Gastrocnemius medialis (tissue), 4 donors: ENCODE measurements around the gene WWOX. TPM values are rescaled to one million over a fixed set of nuclear protein-coding genes. Genes with fewer than 3 reads are reported as not detected.

ENCODE experiments used
- ATAC-seq, 2 donors: fragments of 150-250 bp; one replicate each; pipeline ENCODE4 v1.9.1; 2016
- DNase-seq, 2 donors: peaks; one replicate each; pipeline ENCODE4 v3.0.0-alpha.2; 2019
- H3K27ac ChIP-seq, 4 donors: fragments of 200-600 bp; sonication (generic); 1 replicate in 1 of 4; 2 replicates in 3 of 4; pipeline ENCODE4 v1.5.1; 2016 to 2018; ENCODE audit warnings: mild to moderate bottlenecking in 2 of 4, moderate library complexity in 1 of 4
- H3K27me3 ChIP-seq, 3 donors: fragments of 200-600 bp; sonication (generic) in 2 of 3; 1 replicate in 1 of 3; 2 replicates in 2 of 3; pipeline versions ENCODE4 v1.5.1 to v1.6.0; 2016 to 2019; ENCODE audit warnings: mild to moderate bottlenecking in 1 of 3, moderate library complexity in 1 of 3
- H3K36me3 ChIP-seq, 2 donors: fragments of 200-600 bp; sonication (generic) in 1 of 2; one replicate each; pipeline ENCODE4 v1.5.1; 2017 to 2018
- H3K4me1 ChIP-seq, 2 donors: fragments of 200-600 bp; sonication (generic) in 1 of 2; one replicate each; pipeline ENCODE4 v1.5.1; 2016 to 2017; ENCODE audit warnings: mild to moderate bottlenecking in 2 of 2
- H3K4me3 ChIP-seq, 4 donors: fragments of 200-600 bp; sonication (generic) in 3 of 4; 1 replicate in 1 of 4; 2 replicates in 3 of 4; pipeline ENCODE4 v1.5.1; 2016 to 2019; ENCODE audit warnings: mild to moderate bottlenecking in 2 of 4
- H3K9me3 ChIP-seq, 3 donors: fragments of 200-600 bp; sonication (generic) in 2 of 3; 1 replicate in 1 of 3; 2 replicates in 2 of 3; pipeline ENCODE4 v1.5.1; 2016 to 2019
- POLR2A ChIP-seq, 2 donors: fragments of 450-650 bp; IDR thresholded peaks; one replicate each; pipeline ENCODE4 v1.6.1; 2017; ENCODE audit warnings: antibody characterized with exemption in 2 of 2, mild to moderate bottlenecking in 2 of 2, moderate library complexity in 2 of 2
- in situ Hi-C, 4 donors: fragments of 200-750 bp; cut with MboI; loops; one replicate each; pipeline versions ENCODE4 v1.15.0 to v1.8.0; 2017; ENCODE audit warnings: low sequenced_read_pairs in 4 of 4
- intact Hi-C: fragments of 100-400 bp; cut with DNase I; formaldehyde crosslinking; loops from one replicate; pipeline ENCODE4 v1.15.1; 2023; ENCODE audit warnings: low total_unique reads
- total RNA-seq, 4 donors: library from RNA; depleted of rRNA; stranded (reverse); fragments of >200 nt; gene quantifications; one replicate each; pipeline versions ENCODE4 v1.1.0 to v1.2.3, GENCODE V29; 2016
- TF ChIP-seq, protein P1 (sequence below), 5 experiments: fragments of 450-650 bp in 3 of 5; fragments of 200-600 bp in 2 of 5; sonication (generic) in 2 of 5; IDR thresholded peaks in 4 of 5; conservative IDR thresholded peaks in 1 of 5; 1 replicate in 4 of 5; 2 replicates in 1 of 5; pipeline ENCODE4 v1.5.1; 2016 to 2019; ENCODE audit warnings: antibody characterized with exemption in 5 of 5, mild to moderate bottlenecking in 3 of 5, moderate library complexity in 3 of 5

WWOX gene
- total RNA-seq, 4 donors from 2014 or later, result 3.3 to 13.0 (median 6.0) TPM

DNA sequence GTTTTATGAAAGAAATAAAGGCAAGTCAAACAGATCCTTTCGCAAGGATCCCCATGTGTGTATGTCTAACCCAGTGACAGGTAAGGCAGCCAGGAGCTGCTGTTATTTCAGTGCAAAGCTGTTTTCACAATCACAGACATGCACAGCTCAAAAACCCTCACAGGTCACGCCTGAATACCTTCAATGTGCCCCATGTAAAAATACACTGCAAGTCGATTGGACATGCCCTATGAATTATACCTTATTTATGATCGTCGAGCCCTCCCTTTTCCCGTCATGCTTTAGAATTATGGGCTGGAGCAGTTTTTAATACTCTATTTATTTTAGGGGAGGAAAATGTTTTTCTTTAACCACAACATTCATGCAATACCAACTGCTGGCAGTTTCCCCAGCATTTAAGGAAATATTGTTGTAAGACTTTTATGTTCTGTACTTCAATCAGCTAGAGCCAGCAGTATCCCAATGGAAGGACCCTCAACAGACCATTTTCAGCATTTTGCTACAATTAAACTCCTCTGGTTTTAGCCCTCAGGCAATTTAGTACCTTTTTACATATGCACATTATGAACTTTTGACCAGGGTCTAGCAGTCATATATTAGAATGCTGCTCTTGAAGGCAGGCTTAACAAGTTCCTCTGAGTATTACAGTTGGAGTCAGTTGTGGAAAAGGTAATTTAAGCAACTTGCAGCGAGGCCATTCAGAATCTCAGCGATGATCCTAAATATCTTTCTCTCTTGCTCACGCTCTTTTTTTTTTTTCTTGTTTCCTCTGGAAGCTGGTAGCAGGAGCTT is 362.2 kb downstream of the WWOX start:
- intact Hi-C loops, result no loop called here
- ATAC-seq (no peak), DNase-seq (no peak)
- Histone ChIP-seq H3K36me3 (no peaks in the 10 kb centered on the region), H3K9me3 (no peaks in the 10 kb centered on the region), H3K4me1 (no peaks in the 10 kb centered on the region), H3K4me3 (no peak overlapping the region), H3K27me3 (no peaks in the 10 kb centered on the region), H3K27ac (no peak overlapping the region)
- in situ Hi-C loops, result no loop called here
- TF ChIP-seq, protein P1, sequence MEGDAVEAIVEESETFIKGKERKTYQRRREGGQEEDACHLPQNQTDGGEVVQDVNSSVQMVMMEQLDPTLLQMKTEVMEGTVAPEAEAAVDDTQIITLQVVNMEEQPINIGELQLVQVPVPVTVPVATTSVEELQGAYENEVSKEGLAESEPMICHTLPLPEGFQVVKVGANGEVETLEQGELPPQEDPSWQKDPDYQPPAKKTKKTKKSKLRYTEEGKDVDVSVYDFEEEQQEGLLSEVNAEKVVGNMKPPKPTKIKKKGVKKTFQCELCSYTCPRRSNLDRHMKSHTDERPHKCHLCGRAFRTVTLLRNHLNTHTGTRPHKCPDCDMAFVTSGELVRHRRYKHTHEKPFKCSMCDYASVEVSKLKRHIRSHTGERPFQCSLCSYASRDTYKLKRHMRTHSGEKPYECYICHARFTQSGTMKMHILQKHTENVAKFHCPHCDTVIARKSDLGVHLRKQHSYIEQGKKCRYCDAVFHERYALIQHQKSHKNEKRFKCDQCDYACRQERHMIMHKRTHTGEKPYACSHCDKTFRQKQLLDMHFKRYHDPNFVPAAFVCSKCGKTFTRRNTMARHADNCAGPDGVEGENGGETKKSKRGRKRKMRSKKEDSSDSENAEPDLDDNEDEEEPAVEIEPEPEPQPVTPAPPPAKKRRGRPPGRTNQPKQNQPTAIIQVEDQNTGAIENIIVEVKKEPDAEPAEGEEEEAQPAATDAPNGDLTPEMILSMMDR (IDR thresholded peaks at IDR 0.05 in 4 of 5, conservative IDR thresholded peaks at IDR 0.05 in 1 of 5), result no peak
- TF ChIP-seq POLR2A (IDR thresholded peaks at IDR 0.05), result no peak

DNA sequence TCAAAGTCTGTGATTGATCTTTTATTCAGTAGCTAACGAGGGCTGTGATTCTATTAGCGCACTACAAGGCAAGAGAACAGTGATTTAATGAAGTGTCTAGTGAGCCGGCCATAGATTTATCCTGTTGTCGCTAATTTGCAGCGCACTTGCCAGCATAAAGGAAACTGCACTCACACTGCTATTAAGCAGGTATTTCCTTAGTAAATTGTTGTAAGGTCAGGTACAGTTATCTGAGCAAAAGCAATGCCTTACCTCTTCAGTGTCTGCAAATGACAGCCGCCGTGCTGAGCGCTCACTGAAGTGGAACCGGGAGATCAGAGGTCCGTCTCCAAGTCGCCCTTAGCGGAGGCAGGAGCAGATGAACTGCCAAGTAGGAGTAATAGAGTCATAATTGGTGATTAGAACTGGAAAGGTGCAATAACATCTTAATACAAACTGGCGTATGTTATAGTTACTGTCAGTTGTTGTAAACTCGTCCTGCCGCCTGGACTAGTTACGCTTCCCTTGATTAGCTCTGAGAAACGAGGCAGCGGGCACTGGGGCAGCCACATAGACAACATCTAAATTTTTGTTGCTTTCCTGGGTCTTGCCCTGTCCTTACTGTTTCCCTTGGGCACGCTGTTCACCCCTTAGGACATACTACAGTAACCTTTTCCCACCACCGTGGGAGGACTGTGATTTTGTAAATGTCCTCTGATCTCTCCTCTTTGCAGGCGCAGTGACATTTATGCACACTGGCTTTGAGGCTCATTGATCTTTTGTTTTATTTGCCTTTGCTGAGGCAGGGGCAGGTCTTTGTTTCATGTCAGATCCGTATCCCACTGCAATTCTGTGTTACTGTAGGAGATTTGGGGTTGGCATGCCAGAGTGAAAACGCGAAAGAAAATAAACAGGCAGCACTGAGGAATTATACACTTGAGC is 363.1 kb downstream of the WWOX start:
- in situ Hi-C loops, result no loop called here
- no peak for ATAC-seq
- no peak for DNase-seq
- no peaks in the 10 kb centered on the region for H3K36me3 ChIP-seq
- no peaks in the 10 kb centered on the region for H3K9me3 ChIP-seq
- no peaks in the 10 kb centered on the region for H3K4me1 ChIP-seq
- no peak overlapping the region for H3K27ac ChIP-seq
- H3K27me3 ChIP-seq, result no peaks in the 10 kb centered on the region
- intact Hi-C loops, result no loop called here
- no peak overlapping the region for H3K4me3 ChIP-seq
- TF ChIP-seq POLR2A (IDR thresholded peaks at IDR 0.05), result no peak
- TF ChIP-seq, protein P1 (IDR thresholded peaks at IDR 0.05 in 4 of 5, conservative IDR thresholded peaks at IDR 0.05 in 1 of 5), result no peak

DNA sequence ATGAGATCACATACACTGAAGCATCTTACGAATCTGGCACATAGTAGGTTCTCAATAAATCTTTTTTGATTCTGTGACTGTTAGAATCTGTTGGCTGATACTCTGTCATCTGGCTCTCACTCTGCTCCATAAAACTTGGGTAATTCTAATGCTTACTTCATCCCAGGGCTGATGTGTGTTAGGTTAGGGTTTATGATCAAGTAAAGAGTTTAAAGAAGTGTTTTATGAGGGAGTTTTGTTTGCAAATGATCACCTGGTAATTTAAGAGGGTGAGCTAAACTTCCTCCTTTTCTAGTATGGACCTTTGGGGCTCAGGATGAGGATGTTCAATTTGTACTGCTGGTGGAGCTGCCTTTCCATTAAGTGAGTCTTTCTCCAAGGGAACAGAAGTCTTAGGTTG is 364.1 kb downstream of the WWOX start:
- TF ChIP-seq POLR2A (IDR thresholded peaks at IDR 0.05), result no peak
- DNase-seq, result no peak
- no peak for ATAC-seq
- intact Hi-C loops (no loop called here), in situ Hi-C loops (no loop called here)
- Histone ChIP-seq H3K9me3 (no peaks in the 10 kb centered on the region), H3K27me3 (no peaks in the 10 kb centered on the region), H3K4me3 (no peak overlapping the region), H3K36me3 (no peaks in the 10 kb centered on the region), H3K4me1 (no peaks in the 10 kb centered on the region), H3K27ac (no peak overlapping the region)

DNA sequence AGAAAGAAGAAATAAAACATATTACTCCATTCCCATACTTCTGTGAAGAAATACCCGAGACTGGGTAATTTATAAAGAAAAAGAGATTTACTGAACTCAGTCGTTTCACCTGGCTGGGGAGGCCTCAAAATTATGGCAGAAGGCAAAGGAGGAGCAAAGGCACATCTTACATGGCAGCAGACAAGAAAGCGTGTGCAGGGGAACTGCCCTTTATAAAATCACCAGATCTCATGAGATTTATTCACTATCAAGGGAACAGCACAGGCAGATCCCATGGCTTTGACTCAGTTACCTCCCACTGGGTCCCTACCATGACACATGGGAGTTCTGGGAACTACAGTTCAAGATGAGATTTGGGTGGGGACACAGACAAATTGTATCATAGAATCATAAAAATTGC is 365.4 kb downstream of the WWOX start:
- Histone ChIP-seq H3K27me3 (no peaks in the 10 kb centered on the region), H3K4me1 (no peaks in the 10 kb centered on the region), H3K27ac (no peak overlapping the region), H3K9me3 (no peaks in the 10 kb centered on the region), H3K4me3 (no peak overlapping the region), H3K36me3 (no peaks in the 10 kb centered on the region)
- no peak for DNase-seq
- TF ChIP-seq POLR2A (IDR thresholded peaks at IDR 0.05), result no peak
- TF ChIP-seq, protein P1 (IDR thresholded peaks at IDR 0.05 in 4 of 5, conservative IDR thresholded peaks at IDR 0.05 in 1 of 5), result no peak
- intact Hi-C loops, result no loop called here
- in situ Hi-C loops, result no loop called here
- ATAC-seq, result no peak

DNA sequence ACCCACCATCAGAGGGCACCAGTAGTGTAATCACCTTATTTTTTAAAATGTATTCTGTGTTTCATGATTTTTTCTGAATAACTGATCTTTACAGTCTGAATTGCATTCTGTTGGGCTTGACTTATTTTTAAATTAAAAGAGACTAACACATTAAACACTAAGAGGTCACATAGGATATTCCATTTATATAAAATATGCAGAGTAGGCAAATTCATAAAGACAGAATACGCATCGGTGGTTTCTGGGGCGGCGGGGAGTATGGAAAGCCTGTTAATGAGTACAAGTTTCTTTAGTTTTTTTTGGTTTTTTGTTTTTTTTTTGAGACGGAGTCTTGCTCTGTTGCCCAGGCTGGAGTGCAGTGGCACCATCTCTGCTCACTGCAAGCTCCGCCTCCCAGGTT is 366.3 kb downstream of the WWOX start:
- no peak for DNase-seq
- no peak for TF ChIP-seq POLR2A (IDR thresholded peaks at IDR 0.05)
- TF ChIP-seq, protein P1 (IDR thresholded peaks at IDR 0.05 in 4 of 5, conservative IDR thresholded peaks at IDR 0.05 in 1 of 5), result no peak
- Histone ChIP-seq H3K4me1 (no peaks in the 10 kb centered on the region), H3K27me3 (no peaks in the 10 kb centered on the region), H3K36me3 (no peaks in the 10 kb centered on the region), H3K9me3 (no peaks in the 10 kb centered on the region), H3K27ac (no peak overlapping the region), H3K4me3 (no peak overlapping the region)
- in situ Hi-C loops (no loop called here), intact Hi-C loops (no loop called here)
- no peak for ATAC-seq
